Suppressor macrophage (primary cell): Measurements from ENCODE around the gene CDYL2.
"Not testable (repeated sequence)": the region's sequence is repeated elsewhere in the genome, so short reads cannot be mapped to it uniquely, and the experiment has no call there.

ENCODE experiments used
- DNase-seq, 4 experiments: peaks; one replicate each; pipeline ENCODE4 v3.0.0-alpha.2; 2020 to 2022
- total RNA-seq, 17 experiments: gene quantifications; one replicate each; lab custom pipeline; 2026; ENCODE audit warnings: mixed read lengths in 6 of 17, inconsistent platforms in 3 of 17; lab: John Stamatoyannopoulos, UW

CDYL2 gene, protein sequence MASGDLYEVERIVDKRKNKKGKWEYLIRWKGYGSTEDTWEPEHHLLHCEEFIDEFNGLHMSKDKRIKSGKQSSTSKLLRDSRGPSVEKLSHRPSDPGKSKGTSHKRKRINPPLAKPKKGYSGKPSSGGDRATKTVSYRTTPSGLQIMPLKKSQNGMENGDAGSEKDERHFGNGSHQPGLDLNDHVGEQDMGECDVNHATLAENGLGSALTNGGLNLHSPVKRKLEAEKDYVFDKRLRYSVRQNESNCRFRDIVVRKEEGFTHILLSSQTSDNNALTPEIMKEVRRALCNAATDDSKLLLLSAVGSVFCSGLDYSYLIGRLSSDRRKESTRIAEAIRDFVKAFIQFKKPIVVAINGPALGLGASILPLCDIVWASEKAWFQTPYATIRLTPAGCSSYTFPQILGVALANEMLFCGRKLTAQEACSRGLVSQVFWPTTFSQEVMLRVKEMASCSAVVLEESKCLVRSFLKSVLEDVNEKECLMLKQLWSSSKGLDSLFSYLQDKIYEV
- total RNA-seq, result 26.5 to 83.4 (median 36.4) reads per million in 17 experiments

GRCh38 chr16:80804526-80805383, at the start of gene CDYL2:
TSS of gene CDYL2 (minus strand) at chr16:80804598. CDS start at chr16:80804173, 425 bp downstream.
- DNase-seq, result peak; percentile 58 to 91 (median 80)

- DNase-seq, result peak; percentile 35 to 66 (median 50)
These were observed 48.0 kb upstream of the CDYL2 start for GRCh38 chr16:80852261-80852872.

- DNase-seq, result no peak
These were observed 47.4 kb upstream of the CDYL2 start for GRCh38 chr16:80851831-80852230.

DNA sequence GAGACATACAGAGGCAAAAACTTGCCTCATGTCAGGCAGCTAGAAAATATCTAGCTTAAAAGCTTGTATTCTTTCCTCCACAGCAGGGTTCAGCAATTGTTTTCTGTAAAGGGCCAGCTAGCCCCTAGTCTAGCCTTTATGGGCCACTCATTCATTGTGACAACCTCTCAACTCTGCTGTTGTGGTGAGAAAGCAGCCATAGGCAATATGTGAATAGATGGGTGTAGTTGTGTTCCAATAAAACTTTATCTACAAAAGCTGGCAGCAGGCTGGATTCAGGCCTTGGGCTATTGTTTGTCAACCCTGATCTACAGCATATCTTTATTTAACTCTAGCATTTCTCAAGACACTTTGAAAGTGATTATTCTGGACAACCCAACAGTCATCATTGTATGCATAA, 46.4 kb upstream of the CDYL2 start:
- no peak for DNase-seq

DNA sequence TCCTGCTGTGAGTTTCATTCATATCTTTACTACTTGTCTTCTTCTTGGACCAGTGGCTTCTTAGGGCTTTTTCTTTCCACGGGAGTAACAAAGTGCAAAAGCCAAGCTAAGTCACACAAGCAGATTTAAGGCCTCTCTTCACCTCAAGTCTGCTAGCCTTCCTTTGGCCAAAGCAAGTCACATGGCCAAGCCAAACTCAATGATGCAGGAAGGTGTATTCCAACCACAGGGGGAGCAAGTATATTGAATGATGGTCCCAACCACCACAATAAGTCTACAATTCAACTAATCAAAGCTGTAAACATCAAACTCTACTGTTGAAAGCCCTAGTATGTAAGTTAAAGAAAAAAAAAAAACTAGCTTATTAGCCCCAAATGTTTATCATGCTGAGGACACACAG, 44.5 kb upstream of the CDYL2 start:
- no peak for DNase-seq

GRCh38 chr16:80846680-80847079, 42.3 kb upstream of the CDYL2 start:
- DNase-seq, result no peak

GRCh38 chr16:80846275-80846674, 41.9 kb upstream of the CDYL2 start:
- DNase-seq, result no peak

DNA sequence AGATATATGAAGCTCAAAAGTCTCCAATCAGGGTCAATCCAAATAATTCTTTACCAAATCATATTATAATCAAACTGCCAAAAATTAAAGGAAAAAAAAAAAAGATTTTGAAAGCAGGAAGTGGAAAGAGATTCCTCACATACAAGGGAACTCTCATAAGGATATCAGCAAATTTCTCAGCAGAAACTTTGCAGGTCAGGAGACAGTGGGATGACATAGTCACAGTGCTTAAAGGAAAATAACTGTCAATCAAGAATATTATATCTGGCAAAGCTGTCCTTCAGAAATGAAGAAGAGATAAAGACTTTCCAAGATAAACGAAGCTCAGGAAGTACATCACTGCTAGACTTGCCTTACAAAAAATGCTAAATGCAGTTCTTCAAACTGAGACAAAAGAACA, 40.0 kb upstream of the CDYL2 start:
- DNase-seq, result no peak

DNA sequence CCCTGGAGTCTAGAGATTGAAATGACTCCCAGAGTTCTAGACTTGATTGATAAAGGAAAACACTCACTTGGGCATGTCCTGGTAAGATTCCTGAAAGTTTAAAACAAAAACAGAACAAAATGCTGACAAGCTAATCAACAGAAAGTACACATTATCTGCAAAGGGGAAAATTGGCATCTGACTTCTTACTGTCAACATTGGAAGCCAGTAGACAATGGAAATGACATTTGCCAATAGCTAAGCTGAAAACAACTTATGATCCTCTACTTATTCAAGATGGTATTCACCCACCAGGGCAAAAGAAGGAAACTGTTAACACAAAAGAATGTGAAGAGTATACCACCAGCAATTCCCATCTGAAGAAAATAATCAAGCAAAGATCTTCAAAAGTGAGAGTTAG, 36.8 kb upstream of the CDYL2 start:
- DNase-seq, result no peak

GRCh38 chr16:80837533-80838147, 33.2 kb upstream of the CDYL2 start:
- DNase-seq, result no peak

- no peak for DNase-seq
These were observed 32.4 kb upstream of the CDYL2 start for GRCh38 chr16:80836846-80837245.

DNA sequence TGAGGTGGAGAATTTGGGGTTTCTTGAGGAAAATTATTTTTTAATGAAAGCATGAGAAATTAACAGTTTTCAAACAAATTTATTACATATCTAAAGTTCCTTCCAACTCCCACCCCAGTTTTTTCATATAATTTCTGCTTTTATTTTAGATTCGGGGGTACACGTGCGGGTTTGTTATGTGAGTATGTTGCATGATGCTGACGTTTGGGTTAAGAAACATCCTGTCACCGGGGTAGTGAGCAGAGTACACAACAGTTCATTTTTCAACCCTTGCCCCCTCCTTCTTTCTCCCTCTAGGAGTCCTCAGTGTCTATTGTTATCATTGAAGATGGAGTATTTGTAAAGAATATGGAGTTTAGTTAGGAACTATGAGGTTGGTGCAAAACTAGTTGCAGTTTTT, 31.8 kb upstream of the CDYL2 start:
- DNase-seq, result no peak

- no peak for DNase-seq
These were observed 26.6 kb upstream of the CDYL2 start for GRCh38 chr16:80831039-80831438.

DNA sequence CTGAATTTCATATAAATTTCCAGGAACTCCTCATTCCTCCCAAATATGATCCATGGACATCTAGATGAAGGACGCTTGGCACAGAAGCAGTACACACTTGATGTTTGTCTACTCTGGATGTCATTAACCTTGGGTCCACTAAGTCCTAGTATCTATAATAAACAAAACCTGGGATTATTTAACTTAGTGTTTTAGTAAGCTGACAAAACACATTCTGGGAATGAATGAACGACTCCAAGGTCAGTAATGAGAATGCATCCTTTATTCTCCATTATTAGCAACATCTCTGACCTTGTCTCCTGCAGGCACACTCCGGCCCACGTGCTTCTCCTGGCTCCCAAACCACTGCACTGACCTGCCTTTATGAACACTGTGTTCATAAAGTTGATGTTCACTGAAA, 24.1 kb upstream of the CDYL2 start:
- no peak for DNase-seq

DNA sequence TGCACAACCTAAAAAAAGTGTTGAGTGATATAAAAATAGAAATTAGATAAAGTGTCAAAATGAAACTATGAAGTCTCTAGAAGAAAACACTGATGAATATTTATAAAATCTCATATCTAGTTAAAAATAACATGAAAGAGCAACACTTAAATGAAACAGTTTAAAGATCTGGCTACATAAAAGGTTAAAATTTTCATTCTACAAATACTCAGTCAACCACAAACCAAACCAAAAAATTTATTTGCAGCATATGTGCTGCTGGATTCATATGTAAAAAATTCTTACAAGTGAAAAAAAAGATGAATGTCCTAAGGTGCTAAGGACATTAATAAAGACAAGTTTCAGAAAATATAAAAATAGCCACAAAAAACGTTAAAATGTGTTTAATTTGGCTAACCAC, 22.6 kb upstream of the CDYL2 start:
- no peak for DNase-seq

GRCh38 chr16:80825365-80825758, 21.0 kb upstream of the CDYL2 start:
- DNase-seq, result no peak

GRCh38 chr16:80824623-80825364, 20.4 kb upstream of the CDYL2 start:
- DNase-seq, result peak; percentile 72 to 80 (median 74)

- no peak for DNase-seq
These were observed 15.6 kb upstream of the CDYL2 start for GRCh38 chr16:80819988-80820387.

- no peak for DNase-seq
These were observed 12.0 kb upstream of the CDYL2 start for GRCh38 chr16:80816356-80816755.

- DNase-seq, result not testable (repeated sequence)
These were observed 10.9 kb upstream of the CDYL2 start for GRCh38 chr16:80815278-80815677.

DNA sequence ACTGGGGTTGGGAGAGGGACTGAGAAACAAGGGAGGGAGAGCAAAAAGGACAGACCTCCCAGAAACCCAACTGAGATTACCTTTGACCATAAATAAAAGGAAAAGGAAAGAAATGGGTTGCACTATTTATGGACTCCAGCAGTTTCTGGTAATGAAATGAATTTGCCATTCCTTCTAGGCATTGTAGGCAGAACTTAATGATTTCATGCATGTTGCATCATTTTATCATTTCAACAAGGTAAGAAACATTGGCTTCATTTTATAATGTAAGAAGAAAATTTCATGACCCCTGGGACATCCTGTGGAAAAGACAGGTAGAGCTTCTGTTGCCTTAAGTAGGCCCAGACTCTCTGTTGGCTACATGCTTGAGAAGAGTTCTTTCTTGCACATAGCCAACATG, 8.2 kb upstream of the CDYL2 start:
- no peak for DNase-seq

DNA sequence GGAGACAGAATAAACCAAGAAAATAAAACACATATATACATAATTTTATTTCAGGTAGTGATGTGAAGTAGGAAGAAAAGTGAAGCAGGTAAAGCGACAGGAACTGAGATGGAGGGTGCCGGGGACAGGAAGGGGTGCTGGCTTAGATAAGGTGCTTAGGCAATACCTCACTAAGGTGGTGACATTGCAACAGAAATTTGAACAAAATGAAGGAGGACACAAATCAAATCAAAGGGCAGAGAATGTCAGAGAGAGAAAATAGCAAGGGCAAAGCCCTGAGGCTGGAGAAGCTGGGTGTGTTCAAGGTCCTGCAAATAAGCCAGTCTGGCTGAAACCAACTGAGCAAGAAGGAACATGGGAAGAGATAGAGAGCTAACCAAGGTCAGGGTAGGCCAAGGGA, 5.0 kb upstream of the CDYL2 start:
- DNase-seq, result no peak
